ENCODE results near the gene PC.
"Not testable (repeated sequence)": the region's sequence is repeated elsewhere in the genome, so short reads cannot be mapped to it uniquely, and the experiment has no call there.

Gene PC

GRCh38 chr11:66840317-66841091 is 117.7 kb downstream of the PC start:
- DNase-seq, result no peak

- DNase-seq, result no peak
Observed at GRCh38 chr11:66835768-66836405, 122.3 kb downstream of the PC start.

DNA sequence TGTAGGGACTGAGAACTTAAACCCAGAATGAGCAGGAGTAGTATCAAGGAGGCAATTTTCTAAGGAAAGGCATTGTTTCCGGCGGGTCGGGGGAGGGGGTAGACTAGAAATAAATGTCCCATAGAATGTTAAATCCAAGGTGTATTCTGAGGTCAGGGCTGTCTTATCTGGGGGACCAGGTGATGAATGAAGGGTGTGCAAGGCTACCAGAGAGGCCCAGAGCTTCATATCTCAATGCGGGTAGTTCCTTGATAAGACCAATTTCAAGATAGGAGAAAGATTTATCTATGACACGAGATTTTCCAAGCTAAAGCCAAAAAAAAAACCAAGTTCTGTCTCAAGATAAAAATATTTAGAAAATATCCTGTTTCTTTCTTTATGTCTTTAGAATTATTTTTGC is 123.2 kb downstream of the PC start:
- DNase-seq, result no peak

GRCh38 chr11:66834539-66834845 is 123.7 kb downstream of the PC start:
- DNase-seq, result no peak

DNA sequence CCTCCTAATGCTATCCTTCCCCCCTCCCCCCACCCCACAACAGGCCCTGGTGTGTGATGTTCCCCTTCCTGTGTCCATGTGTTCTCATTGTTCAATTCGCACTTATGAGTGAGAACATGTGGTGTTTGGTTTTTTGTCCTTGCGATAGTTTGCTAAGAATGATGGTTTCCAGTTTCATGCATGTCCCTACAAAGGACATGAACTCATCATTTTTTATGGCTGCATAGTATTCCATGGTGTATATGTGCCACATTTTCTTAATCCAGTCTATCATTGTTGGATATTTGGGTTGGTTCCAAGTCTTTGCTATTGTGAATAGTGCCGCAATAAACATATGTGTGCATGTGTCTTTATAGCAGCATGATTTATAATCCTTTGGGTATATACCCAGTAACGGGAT is 133.6 kb downstream of the PC start:
- DNase-seq, result not testable (repeated sequence)

DNA sequence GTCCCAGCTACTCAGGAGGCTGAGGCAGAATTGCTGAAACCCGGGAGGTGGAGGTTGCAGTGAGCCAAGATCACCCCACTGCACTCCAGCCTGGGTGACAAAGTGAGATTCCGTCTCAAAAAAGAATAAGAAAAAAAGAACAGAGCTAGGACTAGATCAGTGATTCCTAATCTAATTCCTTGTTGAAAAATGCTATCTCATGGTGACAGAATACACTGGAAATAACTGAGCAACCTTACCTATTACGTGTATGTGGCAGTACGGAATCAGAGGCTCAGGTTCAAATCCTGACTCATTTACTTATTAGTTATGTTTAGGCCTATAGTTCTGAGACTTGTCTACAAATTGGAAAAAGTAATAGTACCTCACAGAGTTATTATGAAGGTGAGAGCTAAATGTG is 134.5 kb downstream of the PC start:
- DNase-seq, result no peak

- DNase-seq, result no peak
Observed at GRCh38 chr11:66820901-66821300, 137.3 kb downstream of the PC start.

- DNase-seq, result no peak
Observed at GRCh38 chr11:66820381-66820780, 137.8 kb downstream of the PC start.

GRCh38 chr11:66818231-66818955 is 139.8 kb downstream of the PC start:
- no peak for DNase-seq

- DNase-seq, result no peak
Observed at GRCh38 chr11:66815646-66816045, 142.5 kb downstream of the PC start.

DNA sequence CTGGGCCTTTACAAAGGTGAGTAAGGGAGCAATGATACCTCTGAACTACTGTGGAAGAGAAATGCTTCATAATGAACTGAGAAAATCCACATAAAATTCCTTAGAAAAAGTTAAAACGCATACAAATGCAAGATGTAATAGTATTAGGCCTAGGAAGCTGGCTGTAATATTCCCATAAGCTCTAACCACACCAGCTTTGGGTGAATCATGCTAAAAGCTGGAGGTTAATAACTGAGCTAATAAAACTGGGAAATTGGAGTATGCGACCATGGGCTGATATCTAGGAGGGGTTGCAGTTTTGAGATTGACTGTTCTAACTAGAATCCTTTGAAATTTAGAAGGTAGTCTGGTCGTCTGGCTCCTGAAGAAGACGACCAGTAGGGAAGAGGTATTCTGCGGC is 143.5 kb downstream of the PC start:
- no peak for DNase-seq

DNA sequence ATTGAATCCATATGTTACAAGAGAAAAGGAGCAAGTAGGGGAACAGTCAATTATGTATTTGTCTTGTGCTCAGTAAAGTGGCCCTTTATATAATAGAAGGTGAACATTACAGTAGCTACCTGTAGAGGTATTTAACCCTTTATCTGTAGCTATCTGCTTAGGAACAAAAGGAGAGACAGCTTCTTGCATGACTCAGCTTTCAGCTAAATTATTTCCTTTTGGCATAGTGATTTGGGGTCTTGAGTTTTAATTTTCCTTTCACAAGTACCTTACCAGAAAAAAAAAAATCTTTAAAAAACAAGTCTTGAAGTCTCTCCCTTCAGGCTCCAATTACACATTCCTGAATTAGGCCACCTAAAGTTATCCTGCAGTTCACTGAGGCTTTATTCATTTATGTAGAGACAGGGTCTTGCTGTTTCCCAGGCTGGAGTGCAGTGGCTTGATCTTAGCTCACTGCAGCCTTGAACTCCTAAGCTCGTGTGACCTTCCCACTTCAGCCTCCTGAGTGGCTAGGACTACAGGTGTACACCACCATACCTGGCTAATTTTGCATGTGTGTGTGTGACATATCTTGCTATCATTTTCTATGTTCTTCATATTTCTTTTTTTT is 147.5 kb downstream of the PC start:
- DNase-seq, result no peak

DNA sequence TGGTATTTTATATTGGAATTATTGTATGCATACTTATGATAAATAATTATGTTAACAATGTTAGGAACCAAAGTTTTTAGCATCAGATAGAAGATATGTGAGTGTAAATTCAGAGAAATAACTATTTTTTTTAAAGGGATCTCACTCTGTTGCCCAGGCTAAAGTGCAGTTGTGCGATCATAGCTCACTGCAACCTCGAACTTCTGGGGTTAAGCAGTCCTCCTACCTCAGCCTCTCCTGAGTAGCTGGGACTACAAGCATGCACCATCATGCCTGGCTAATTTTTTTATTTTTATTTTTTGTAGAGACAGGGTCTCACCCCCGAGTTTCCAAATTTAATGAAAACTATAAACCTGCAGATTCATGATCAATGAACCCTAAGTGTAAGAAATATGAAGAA is 148.6 kb downstream of the PC start:
- DNase-seq, result no peak

- no peak for DNase-seq
Observed at GRCh38 chr11:66800720-66801428, 157.3 kb downstream of the PC start.

- DNase-seq, result not testable (repeated sequence)
Observed at GRCh38 chr11:66799815-66800214, 158.4 kb downstream of the PC start.
